NCI-H146 treated with DMSO at 0.1 percent for 48 hours (cell line): Measurements from ENCODE around the gene LACTB.

Experiments used
- DNase-seq: peaks from one replicate; lab custom pipeline; 2025; ENCODE audit not compliant: unreplicated experiment; lab: John Stamatoyannopoulos, UW

Gene LACTB, protein sequence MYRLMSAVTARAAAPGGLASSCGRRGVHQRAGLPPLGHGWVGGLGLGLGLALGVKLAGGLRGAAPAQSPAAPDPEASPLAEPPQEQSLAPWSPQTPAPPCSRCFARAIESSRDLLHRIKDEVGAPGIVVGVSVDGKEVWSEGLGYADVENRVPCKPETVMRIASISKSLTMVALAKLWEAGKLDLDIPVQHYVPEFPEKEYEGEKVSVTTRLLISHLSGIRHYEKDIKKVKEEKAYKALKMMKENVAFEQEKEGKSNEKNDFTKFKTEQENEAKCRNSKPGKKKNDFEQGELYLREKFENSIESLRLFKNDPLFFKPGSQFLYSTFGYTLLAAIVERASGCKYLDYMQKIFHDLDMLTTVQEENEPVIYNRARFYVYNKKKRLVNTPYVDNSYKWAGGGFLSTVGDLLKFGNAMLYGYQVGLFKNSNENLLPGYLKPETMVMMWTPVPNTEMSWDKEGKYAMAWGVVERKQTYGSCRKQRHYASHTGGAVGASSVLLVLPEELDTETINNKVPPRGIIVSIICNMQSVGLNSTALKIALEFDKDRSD

DNA sequence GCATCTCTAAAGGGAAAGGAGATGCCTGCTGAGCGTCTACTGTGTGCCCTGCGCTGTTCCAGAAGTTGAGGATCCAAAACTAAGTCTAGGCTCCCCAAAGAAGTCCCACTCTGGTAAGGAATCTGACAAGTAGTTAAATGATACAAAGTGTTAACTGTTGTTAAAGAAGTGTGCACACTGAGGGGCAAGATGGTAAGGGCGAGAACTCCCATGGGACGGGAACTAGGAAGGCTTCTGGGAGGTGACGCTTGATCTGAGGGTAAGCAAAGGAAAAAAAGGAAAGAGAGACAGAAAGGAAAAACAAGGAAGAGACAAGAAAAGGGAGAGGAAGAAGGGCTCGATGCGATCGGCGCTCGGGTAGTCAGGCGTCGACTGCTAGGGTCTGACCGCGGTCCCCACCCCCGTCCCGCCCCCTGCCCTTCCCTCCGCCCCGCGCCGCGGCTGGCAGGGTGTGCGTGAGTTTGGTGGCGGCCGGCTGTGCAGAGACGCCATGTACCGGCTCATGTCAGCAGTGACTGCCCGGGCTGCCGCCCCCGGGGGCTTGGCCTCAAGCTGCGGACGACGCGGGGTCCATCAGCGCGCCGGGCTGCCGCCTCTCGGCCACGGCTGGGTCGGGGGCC lies at the start of gene LACTB:
Gene LACTB (plus strand): TSS at position 480 of the 620 bp plus-strand sequence. CDS start 11 bp downstream, at position 491.
- DNase-seq, result peak; percentile 44

DNA sequence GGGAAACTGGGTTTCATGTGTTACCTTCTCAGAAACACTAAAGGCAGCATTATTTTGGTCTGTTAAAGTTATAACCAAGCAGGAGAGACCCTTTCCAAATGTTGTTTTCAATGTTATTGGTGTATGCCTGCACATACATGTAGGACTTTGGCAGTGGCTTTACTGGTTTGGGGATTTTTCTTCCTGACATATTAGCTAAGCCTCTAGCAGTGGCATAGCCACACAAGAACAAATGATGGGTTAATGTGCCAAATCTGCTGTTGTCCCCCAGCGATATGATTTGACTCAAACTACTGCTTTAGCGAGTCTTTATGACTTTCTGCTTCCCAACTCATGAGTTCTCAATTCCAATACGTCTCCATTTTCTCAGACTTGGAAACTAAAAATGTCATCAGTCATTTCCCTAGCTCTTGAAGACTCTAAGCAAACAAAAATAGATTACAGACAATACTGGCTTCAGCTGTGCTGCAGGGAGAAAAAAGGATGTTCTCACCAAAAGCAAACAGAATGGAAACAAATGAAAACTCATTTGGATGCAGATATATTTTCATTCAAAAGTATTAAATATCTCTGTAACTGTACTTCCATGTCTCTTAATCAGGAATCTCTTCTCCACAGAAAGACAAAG lies 49.5 kb upstream of the LACTB start:
- peak; percentile 40 for DNase-seq

DNA sequence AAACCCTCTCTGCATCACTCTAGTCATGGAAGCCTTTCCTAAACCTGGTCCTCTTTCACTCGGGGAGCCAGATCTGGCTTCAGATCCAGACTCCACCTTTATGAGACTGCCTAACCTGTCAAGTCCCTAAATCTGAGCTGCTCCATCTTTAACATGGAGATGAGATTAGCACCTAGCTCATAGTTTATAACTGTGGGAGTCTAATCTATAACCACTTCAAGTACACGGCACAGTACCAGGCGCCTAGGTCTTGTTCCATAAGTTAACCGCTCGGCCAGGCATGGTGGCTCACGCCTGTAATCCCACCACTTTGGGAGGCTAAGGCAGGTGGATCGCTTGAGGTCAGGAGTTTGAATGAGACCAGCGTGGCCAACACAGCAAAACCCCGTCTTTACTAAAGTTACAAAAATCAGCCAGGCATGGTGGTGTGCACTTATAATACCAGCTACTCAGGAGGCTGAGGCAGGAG lies 48.8 kb upstream of the LACTB start:
- DNase-seq, result no peak

DNA sequence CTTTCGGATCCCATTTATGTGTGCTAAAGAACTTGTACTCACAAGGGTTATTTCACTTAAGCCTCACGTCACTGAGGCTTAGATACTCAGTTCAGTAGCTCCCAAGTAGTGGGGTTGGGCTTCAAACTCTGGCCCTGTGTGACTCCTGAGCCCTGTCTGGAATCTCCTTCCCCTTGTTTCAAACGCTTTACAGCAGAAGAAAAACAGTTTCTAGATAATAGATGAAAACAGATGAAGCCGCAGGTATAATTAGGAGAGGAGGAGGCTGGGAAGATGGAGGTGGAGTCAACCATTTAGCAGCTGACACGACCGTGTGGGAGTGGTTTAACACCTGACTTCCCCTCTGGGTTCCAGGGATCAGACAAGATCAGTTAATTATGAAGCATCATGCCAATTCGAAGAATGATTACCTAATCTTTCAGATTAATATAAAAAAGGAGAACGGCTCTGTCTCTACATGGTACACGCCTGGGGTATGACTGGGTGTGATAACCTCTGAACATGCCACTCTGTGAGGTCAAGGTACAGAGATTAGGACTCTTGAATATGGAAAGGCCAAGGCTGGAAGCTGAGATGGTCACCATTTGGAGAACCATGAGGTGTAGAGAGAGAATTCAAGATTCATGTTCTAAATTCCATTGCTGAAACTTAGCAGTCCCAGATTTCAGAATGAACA lies 48.0 kb upstream of the LACTB start:
- no peak for DNase-seq

DNA sequence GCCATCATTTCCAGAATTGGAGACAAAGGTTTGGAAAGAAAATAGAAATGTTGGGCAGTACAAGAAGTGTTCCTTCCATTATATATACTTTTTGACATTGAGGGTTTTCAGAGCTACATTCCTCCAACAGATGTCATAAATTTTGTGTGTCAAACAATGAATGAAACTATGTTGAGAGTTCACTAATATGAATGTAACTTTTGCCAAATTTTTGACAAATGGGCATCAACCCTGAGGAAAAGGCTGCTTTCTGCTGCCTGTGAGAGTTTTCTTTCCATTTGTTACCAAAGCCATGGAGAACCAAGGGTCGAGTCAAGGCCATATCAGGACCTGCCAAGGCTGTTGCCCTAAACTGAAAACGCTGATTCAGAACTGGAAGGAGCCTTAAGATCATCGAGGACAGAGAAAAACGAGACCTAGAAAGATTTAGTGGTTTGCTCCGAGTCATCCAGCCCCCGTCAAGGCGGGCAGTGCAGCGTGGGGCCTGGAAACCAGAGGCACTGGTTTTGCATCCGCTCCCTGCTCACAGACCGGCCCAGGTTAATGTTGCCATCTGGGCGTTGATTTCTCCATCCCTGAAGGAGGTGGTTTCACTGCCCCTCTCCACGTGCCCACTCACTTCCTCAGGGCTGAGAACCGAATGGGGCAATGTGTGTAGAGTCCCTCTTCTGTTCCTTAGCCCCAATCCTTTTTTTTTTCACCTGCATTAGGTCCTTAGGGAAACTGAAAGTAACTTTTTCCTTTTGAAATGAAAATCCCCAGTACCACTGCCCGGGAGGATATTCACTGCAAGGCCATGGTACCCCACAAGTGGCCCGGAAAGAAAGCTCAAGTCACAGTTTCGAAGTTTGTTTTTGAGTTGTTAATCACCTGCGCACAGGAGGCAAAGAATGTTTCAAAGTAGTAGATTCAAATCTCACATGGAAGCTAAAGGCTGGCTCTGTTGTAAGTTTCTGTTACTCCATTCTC lies 46.4 kb upstream of the LACTB start:
- DNase-seq, result no peak

DNA sequence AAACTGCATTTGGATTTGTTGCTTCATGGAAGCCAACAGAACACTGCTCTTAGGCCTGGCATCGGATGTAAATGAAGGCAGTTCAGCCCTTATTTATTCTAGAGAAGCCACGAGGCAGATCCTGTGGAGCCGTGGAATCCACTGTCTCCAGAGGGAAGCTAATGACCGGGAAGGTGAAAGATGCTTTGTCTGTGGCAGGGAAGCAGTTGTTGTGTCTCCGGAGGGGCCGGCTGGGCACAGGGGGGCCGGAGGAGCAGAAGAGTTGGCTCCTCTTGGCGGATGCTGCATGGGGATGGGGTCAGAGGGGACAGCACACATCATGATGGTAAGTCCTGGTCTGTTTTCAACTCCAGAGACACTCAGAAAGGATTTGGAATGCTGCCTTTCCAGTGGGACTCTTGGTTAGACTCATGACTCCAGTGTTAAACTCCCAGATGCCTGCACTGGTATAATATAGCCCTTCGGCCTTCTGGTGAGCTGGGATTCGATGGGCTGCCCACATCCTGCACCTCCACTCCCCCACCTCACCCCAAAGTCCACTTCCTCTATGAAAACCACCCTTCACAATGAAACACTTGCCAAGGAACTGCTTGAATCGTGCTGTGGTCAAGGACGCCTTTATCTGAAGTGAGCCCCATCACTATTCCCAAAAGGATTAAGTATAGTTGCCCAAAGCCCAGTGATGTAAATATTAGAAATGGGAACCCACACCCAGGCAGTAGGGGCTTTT lies 45.5 kb upstream of the LACTB start:
- DNase-seq, result no peak

DNA sequence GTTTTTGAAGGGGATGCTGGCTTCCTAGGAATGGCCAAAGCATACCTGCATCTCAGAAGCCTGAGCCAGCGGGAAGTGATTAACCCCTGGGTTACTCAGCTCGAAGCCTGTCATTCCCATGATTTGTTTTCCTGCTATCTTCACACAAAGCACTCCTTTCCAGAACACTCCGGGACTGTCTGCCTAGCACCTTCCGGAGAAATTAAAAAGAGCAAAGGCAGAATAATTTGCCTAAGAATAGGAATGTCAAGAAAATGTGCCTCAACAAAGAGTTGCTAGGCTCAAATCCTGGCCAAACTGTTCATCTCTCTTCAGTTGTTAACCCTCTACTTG lies 45.0 kb upstream of the LACTB start:
- no peak for DNase-seq

DNA sequence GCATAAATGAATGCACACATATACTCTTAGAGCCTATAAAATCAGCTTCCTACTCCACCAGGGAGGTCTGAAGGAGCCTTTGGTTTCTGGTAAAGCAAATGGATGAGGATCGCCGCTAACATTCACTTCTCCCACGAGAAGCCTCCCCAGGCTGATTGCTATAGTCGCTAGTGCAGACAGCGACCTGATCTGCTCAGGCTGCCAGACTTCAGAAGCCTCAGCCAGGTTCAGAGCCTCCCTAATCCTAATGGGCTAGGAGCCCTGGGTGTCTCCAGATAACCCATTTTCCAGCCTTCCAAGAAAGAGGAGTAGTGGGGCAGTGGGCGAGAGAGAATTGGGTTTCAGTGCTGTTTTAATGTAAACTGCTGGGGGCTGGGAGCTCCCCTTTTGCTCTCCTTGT lies 43.7 kb upstream of the LACTB start:
- DNase-seq, result no peak

DNA sequence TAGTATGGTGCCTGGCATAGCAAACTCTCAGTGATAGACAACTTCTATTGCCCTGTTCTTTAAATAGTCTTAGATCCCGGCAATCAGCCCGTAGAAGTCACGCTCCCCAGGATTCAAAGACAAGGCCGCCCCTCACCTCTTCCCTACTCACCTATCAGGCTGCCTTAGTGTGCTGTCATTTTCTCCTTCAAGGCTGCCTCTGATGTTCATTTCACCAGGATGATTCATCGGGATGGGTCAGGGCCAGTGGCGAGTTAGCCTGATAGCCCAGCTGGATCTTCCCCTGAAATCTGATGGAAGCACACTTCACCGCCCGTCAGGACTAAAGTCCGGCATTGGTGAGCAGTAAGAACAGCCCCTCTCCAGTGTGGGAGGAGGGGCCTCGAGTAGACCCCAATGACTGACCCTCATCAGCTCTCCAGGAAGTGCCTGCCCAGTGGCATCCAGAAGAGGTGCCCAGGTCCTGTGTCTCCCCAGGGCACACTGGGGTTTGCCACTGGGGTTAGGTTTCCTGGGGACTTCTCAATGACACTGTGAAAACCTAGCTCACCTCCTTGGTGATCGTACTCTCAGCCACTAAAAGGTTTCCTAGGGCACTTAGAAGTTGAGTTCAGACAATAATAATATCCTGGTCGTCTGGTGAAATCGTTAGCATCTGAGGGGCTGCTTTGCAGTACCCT lies 41.6 kb upstream of the LACTB start:
- no peak for DNase-seq

DNA sequence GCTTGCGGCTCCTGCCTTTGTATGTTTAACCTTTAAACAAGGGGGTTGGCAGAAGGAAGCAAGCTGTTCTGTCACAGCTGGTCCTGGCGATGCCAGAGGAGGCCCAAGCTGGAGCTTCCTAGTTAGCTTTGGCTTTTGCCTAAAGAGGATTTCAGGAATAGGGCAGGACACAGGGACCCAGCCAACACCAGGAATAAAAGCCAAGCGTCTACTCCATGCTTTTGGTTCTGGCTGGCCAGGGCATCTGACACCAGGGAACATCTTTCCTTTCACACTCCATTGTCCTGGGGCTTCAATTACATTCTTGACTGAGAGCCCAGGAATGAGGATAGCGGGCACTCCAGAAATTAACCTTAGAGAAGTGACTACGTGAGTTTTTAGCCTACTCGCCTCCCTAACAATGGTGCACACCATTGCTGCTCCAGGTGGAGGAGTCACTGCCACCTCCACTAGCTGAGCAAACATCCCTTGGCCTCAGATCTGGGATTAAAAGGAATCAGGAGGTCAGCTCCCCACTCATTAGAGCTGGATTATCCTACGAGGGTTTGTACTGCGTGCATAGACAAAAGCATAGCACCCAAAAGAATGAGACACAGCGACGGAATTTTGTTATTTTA lies 40.9 kb upstream of the LACTB start:
- DNase-seq, result no peak

DNA sequence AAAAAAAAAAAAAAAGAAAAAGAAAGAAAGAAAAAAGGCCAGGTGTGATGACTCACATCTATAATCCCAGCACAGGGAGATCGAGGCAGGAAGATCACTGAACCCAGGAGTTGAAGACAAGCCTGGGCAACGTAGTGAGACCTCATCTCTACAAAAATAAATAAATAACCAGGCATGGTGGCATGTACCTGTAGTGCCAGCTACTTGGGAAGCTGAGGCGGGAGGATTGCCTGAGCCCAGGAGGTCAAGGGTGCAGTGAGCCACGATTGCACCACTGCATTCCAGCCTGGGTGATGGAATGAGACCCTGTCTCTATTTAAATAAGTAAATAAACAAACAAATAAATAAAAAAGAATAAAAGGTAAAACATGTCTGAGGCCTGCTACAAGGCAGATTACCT lies 39.3 kb upstream of the LACTB start:
- no peak for DNase-seq

DNA sequence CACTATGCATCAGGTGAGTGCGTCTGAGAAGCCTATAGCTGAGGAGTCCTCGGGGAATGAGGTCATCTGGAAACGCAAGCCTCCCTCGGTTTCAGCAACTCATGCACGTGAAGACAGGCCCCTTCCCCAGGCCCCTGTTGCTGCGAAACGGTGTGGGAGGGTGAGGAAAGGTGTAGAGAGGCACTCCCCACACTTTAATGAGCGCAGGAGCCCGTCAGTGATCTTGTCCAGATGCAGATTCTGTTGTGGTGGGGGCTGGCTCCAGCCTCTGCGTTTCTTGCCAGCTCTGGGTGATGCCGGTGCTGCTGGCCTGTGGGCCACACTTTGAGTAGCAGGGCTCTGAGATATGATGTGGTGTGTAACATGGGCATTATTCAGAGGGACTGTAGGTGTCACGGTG lies 38.6 kb upstream of the LACTB start:
- DNase-seq, result no peak

DNA sequence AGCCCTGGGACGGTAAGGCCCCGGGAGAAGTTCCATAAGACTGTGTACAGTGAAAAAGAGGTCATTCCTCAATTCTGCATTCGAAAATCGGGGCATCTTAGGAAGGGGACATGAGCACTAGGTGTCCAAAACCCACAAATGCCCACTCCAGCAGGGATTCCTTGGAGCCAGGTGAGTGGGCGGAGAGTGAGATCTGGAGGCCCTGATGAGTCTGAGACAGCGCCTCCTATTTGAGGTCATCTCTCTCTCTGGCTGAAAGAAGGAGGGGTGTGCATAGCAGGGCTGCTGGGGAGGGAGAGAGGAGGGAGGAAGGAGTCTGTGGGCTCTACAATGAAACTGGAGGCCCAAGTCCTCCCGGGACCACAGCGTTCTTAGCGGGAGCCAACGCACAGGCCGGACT lies 38.1 kb upstream of the LACTB start:
- DNase-seq, result no peak

DNA sequence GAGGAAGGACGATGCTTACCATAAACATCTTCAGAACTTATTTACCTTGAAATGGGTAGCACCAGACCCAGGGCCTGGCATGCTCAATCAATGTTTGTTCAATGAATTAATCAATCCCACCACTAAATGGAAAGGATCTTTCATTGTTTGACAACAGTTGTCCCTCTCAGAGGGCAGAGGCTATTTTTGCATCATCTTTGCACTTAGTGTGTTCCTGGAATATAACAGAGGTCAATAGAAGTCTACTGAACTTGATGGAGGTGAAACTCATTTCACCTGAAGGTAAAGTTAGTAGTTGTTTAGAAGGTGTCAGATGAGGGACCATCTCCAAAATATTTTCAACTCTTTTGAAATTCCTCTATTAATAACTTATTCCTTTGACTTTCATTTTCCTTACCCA lies 36.9 kb upstream of the LACTB start:
- no peak for DNase-seq

DNA sequence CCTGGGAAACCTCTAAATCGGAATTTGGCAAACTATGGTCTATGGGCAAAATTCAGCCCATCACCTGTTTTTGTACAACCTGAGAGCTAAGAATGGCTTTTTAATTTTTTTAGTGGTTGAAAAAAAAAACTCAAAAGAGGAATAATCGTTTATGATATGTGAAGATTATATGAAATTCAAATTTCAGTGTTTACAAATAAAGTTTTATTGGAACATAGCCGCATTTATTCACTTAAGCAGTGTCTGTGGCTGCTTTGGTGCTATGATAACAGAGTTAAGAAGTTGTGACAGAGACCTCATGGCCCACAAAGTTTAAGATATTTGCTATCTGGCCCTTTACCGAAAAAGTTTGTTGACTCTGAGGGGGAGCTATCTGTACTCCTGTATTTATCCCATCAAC lies 36.4 kb upstream of the LACTB start:
- DNase-seq, result no peak

DNA sequence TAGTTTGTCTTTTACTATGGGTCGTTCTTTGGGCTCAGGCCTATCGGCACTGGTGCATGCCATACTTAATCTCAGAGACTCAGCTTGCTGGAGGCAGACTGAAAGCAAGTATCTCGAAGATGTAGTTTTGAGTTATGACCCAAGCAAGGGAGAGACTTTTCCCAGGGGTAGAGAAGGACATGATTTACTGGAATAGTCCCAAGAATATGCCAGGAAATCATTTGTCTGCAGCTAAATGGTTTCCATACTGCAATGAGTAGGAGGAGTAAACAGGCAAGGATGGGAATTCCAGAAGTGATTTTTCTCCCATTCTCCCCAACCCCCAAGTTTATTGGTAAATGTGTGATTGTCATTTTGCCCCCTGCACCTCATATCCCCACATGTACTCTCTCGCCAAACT lies 35.4 kb upstream of the LACTB start:
- DNase-seq, result no peak

DNA sequence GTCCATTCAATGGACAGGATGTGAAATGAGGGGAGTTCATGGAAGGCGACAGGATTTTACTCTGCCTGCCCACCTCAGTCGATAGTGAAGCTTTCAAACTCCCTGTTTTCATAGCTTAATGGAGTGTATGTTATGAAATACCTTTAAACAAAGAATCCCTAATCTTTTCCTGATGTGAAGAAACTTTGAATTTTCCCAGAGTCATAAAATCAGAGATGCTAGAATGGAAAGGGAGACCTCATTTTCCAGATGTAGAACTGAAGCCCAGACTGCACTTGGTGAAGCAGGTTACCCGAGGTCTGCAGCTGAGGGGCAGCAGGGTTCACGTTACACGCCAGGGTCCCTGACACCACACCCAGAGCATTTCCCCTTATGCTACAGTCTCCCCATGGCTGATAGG lies 34.7 kb upstream of the LACTB start:
- DNase-seq, result no peak

DNA sequence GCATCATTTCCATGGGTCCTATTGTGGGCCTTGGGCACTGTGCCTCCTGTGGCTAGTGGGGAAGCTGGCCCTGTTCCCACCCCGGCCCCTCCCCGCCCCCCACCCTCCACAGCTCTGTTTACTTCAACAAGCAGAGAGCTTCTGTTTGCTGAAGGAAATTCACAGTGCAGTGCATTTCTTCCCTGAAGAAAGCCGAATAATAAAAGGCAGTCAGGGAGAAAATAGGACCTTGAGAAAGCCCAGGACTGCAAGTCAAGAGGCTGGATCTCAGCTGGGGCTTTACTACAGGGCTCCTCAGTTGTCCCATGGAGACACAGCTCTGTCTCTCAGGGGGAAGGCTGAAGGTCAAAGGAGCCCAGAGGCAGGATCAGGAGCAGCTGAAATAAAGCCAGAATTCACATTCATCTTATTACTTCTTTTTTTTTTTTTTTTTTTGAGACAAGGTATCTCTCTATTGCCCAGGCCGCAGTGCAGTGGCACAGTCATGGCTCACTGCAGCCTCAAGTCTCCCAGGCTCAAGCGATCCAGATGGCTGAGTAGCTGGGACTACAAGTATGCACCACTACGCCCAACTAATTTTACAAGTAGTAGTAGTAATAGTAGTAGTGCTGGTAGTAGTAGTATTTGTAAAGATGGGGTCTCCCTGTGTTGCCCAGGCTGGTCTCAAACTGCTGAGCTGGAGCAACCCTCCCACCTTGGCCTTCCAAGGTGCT lies 33.0 kb upstream of the LACTB start:
- DNase-seq, result no peak
